ENCODE measurements around the gene LY9.

DNA sequence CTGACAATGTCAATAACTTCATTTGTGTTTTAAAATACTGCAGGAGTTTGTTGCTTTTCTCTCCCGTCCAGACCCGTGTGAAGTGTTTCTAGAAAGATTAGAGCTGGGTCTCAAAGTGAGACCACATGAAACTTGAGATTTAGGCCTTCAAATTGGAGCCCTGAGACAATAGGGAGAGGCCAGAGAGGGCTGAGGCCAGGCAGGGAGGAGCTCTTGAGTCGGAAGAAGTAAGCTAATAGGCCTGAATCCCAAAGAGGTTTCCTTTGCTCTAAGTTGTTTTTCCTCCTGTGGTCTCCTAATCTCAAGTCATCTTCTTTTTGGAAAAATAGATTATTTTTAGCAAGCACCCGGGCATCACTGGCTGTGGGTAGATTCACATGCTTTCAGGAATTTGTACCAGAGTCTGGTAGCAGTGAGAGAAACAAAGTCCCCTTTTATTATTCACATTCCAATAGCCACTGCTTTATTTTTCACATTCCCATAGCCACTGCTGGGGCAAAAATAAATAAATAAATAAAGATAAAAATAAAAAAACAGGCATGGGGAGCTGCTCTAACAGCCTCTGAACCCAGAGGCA lies 41.1 kb downstream of the LY9 start:
- no peak for TF ChIP-seq EZH2 (IDR thresholded peaks at IDR 0.05; ENCODE audit: low read depth)
- no peak for TF ChIP-seq CTCF (conservative IDR thresholded peaks at IDR 0.05)
